ENCODE measurements around the gene DENND2A. TPM values are rescaled to one million over a fixed set of nuclear protein-coding genes. Genes with fewer than 3 reads are reported as not detected.

Gene DENND2A
- total RNA-seq, 1 experiment from 2014 or later: 7.3 TPM

DNA sequence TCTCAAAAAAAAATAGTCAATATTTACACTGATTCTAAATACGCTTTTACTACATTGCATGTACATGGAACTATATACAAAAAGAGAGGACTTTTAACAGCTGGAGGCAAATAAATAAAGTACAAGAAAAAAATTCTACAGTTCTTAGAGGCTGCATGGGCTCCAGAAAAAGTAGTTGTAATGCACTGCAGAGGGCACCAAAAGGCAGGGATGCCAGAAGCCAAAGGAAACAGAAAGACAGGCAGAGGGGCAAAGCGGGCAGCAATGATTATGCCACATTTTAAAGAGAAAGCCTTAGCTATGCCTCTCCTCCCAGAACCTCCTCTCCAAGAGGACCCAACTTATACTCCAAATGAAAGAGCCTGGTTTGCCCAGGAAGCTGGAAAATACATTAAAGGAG lies 20.5 kb upstream of the DENND2A start:
- H2BK15ac ChIP-seq (ENCODE audit: low read depth, low read length): no peak overlapping the region
- H3K27ac Mint-ChIP-seq: no peak overlapping the region
- no peak overlapping the region for H2BK5ac ChIP-seq (ENCODE audit: insufficient read length, low read length)
- no peak overlapping the region for H2AFZ ChIP-seq (ENCODE audit: low read length)
- no peaks in the 10 kb centered on the region for H4K20me1 ChIP-seq (ENCODE audit: control insufficient read depth, insufficient read depth, insufficient read length)
- H2BK20ac ChIP-seq (ENCODE audit: low read depth, low read length, poor library complexity, severe bottlenecking): no peak overlapping the region
- H3K56ac ChIP-seq (ENCODE audit: insufficient read length, low read depth, low read length): no peak overlapping the region
- no peak overlapping the region for H2BK12ac ChIP-seq (ENCODE audit: insufficient read length, low read depth, low read length)
- H3K9me3 ChIP-seq (ENCODE audit: control insufficient read depth, low read depth, low read length): no peaks in the 10 kb centered on the region
- DNase-seq: no peak
- no CpG with 5 or more reads among the region's 2 CpGs for WGBS (ENCODE audit: extremely low coverage, insufficient read length, low lambda C conversion rate)
- H3K4me1 Mint-ChIP-seq: peaks cover 6 to 11% of the 10 kb centered on the region in 2 experiments; a peak in 3 of 4 replicates
- H3K18ac ChIP-seq (ENCODE audit: insufficient read length, low read depth, low read length): no peak overlapping the region
- no peak overlapping the region for H4K91ac ChIP-seq (ENCODE audit: insufficient read length, low read depth, low read length)
- no peak overlapping the region for H3K27ac ChIP-seq (ENCODE audit: insufficient read length, low read depth, low read length)
- H3K23me2 ChIP-seq (ENCODE audit: insufficient read length, low read depth, low read length, poor library complexity, severe bottlenecking): no peaks in the 10 kb centered on the region
- H2BK120ac ChIP-seq (ENCODE audit: low read depth, low read length, poor library complexity, severe bottlenecking): no peak overlapping the region
- H3K4ac ChIP-seq (ENCODE audit: low read depth, low read length): no peak overlapping the region
- H3K27me3 ChIP-seq (ENCODE audit: insufficient read depth, low read length): no peaks in the 10 kb centered on the region
- H3K4me1 ChIP-seq (ENCODE audit: insufficient read depth, low read length): peaks cover 2% of the 10 kb centered on the region; the same call in 1 of the 2 replicates
- H3K4me3 Mint-ChIP-seq: no peak overlapping the region
- H3K23ac ChIP-seq (ENCODE audit: insufficient read length, low read depth, low read length): no peak overlapping the region
- no peak overlapping the region for H3K4me2 ChIP-seq (ENCODE audit: insufficient read depth, insufficient read length, low read length)
- H3K9me3 Mint-ChIP-seq: peaks cover 2 to 3% of the 10 kb centered on the region in 2 experiments; a peak in 2 of 5 replicates
- no peaks in the 10 kb centered on the region for H3K36me3 Mint-ChIP-seq (ENCODE audit: insufficient read depth in 1 of 3, low read depth in 3 of 3)
- H4K5ac ChIP-seq (ENCODE audit: insufficient read length, low read depth, low read length): no peak overlapping the region
- H2AK5ac ChIP-seq (ENCODE audit: insufficient read length, low read length): no peak overlapping the region
- no peaks in the 10 kb centered on the region for H3K79me2 ChIP-seq (ENCODE audit: insufficient read depth, low read length)
- no peaks in the 10 kb centered on the region for H3K79me1 ChIP-seq (ENCODE audit: insufficient read depth, low read depth, low read length, poor library complexity, severe bottlenecking)
- no peak overlapping the region for H3K14ac ChIP-seq (ENCODE audit: insufficient read depth, low read length)
- no peak overlapping the region for H4K8ac ChIP-seq (replicated peaks; ENCODE audit: insufficient read length, low read depth, low read length)
- H3K27me3 Mint-ChIP-seq (ENCODE audit: low read depth): peaks cover 8% of the 10 kb centered on the region
- no peak overlapping the region for H3K9ac ChIP-seq (ENCODE audit: extremely low read depth, insufficient read length, low read length)
- TF ChIP-seq, protein P1, sequence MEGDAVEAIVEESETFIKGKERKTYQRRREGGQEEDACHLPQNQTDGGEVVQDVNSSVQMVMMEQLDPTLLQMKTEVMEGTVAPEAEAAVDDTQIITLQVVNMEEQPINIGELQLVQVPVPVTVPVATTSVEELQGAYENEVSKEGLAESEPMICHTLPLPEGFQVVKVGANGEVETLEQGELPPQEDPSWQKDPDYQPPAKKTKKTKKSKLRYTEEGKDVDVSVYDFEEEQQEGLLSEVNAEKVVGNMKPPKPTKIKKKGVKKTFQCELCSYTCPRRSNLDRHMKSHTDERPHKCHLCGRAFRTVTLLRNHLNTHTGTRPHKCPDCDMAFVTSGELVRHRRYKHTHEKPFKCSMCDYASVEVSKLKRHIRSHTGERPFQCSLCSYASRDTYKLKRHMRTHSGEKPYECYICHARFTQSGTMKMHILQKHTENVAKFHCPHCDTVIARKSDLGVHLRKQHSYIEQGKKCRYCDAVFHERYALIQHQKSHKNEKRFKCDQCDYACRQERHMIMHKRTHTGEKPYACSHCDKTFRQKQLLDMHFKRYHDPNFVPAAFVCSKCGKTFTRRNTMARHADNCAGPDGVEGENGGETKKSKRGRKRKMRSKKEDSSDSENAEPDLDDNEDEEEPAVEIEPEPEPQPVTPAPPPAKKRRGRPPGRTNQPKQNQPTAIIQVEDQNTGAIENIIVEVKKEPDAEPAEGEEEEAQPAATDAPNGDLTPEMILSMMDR (conservative IDR thresholded peaks at IDR 0.05): no peak; the same call in 2 of the 3 replicates
- no peak overlapping the region for H3T11ph ChIP-seq (ENCODE audit: low read length)
